Stimulated activated CD4-positive, alpha-beta T cell treated with anti-CD3 and anti-CD28 coated beads, Interleukin-1b, Interleukin-23, amount 100 ng/mL, for 4 hours (primary cell): ENCODE results near the gene SPTY2D1.

Source experiments
- DNase-seq, 2 donors: peaks; one replicate each; pipeline ENCODE4 v3.0.0-alpha.2; 2020; ENCODE audit warnings: low read depth in 2 of 2

The SPTY2D1 gene

GRCh38 chr11:18563090-18563730 is 70.9 kb downstream of the SPTY2D1 start:
- DNase-seq, result no peak
